NCI-H345 (cell line): Measurements from ENCODE around the gene TPRG1L.

Experiments
- DNase-seq: peaks from one replicate; lab custom pipeline; 2025; lab: John Stamatoyannopoulos, UW

The TPRG1L gene

DNA sequence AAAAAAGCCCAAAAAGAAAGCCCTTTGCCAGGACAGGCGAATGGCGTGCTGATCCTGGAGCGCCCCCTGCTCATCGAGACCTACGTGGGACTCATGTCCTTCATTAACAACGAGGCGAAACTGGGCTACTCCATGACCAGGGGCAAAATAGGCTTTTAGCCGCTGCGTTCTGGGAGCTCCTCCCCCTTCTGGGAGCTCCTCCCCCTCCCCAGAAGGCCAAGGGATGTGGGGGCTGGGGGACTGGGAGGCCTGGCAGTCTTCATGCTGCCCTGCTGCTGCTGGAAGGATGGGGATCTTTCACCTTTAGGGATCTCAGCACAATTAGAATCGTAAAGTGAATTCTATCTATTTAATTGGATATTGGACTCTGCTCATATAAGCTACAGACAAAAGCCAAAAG lies 3.6 kb downstream of the TPRG1L start:
- no peak for DNase-seq

DNA sequence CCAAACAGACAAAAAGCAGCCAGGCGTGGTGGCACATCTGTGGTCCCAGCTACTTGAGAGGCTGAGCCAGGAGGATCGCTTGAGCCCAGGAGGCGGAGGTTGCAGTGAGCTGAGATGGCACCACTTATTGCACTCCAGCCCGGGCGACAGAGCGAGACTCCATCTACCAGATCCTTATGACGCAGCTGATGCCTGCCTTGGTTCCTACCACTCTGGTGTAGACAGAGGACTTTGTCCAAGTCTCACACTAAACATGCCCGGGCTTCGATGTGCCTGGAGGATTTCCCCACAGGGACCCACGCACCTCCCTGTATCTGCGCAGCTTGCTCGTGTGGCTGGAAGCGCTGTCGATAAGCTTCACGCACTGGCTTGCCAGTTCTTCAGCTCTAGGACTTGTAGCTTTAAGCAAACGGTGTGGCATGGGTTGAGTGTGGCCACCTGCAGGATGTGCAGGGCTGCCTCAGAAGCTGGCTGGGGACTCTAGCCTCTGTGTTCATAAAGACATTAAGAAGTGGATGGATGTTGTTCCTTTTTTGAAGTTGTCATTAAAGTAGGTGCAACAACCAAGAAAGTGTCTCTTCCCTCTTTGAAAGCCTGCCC lies 4.8 kb downstream of the TPRG1L start:
- no peak for DNase-seq

GRCh38 chr1:3630161-3630611 lies 5.4 kb downstream of the TPRG1L start:
- no peak for DNase-seq

- no peak for DNase-seq
Measured at GRCh38 chr1:3630914-3631313, 6.1 kb downstream of the TPRG1L start.

GRCh38 chr1:3631320-3632260 lies 6.8 kb downstream of the TPRG1L start:
- no peak for DNase-seq

GRCh38 chr1:3632298-3632697 lies 7.5 kb downstream of the TPRG1L start:
- DNase-seq = no peak

DNA sequence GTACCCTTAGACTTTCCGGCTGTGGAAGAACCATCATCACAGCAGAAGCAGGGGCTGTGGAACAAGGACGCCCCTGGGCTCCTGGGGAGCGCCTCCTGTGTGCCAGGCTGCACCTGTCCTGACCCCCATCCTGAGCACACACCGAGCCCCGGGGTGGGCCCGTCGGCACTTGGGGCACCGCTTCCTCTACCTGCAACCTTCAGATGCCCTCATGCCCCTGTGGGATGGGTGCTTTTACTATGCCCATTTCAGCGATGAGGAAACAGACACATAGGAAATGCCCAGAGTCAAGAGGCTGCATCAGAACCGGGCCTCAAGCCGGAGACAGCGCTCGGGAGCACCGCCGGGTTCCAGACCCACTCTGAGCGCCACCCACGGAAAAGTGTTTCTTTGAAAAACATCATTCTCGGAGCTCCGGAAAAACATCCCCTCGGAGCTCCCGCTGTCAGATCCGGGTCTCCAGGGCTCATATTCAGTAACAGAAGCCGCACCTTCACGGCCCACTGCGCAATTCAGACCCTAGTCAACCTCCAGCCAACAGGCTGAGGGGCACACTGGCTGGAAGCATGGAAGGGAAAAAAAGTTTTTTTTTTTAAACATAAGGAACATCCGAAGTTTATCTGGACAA lies 8.0 kb downstream of the TPRG1L start:
- DNase-seq = no peak

DNA sequence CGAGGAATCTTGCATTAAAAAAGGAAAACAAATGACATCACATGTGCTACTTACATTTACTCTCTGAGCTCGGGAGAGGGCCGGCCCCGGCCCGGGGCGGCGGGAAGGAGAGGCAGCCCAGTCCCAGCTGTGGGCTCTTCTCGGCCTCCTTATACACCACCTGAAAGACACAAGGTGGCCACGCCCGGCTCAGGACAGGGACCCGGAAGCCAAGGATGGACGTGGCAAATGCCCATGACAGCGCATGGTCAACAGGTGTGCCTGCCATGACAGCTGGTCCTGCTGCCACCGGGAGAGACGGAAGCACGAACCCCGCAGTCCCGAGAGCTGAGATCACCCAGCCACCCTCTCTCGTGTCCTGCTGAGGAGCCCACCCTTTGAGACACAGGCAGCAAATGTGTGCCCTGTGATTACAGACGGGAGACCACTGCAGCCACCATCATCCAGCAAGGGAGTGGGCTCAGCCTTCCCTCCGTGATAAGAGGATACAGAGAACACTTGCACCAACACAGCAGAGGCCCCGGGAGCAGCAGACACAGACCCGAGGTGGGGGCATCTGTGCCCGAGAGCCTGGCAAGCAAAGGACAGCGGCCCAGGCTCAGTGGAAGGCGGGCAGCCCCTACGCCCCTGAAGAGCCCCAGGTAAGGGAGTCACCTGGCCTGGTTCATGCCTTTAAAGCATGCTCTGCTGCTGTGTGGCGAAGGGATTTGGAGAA lies 8.7 kb downstream of the TPRG1L start:
- DNase-seq = no peak

GRCh38 chr1:3634059-3634800 lies 9.4 kb downstream of the TPRG1L start:
- no peak for DNase-seq

DNA sequence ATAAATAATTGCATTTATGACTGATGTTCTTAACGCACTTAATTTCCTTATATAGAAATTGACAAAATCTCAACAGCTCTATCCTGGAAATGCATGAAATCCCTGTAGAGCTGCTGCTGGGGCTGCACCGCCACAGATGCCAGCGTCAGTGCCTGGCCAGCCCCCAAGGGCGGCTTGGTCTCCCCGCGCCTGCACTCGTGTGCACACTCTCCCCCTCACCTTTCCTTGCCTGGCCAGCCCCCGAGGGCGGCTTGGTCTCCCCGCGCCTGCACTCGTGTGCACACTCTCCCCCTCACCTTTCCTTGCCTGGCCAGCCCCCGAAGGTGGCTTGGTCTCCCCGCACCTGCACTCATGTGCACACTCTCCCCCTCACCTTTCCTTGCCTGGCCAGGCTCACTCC lies 11.3 kb downstream of the TPRG1L start:
- DNase-seq = no peak

DNA sequence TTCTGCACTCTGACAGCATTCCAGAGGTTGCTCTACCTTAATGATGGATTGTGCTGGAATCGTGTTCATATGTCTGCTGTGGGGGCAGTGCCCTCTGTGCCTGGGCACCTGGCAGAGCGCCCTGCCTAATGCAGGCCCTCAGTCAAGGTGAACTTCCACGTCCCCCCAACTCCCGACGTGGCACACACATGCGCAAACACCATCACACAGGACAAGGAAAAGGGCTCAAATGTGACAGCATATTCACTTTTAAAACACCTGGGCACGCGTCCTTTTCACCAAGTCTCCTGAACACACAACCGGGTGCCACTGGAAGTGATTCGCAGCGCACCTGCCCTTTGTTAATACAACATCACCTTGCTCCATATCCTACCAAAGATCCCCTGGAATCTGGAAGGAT lies 11.7 kb downstream of the TPRG1L start:
- no peak for DNase-seq

- no peak for DNase-seq
Measured at GRCh38 chr1:3638027-3638426, 13.2 kb downstream of the TPRG1L start.

- no peak for DNase-seq
Measured at GRCh38 chr1:3638676-3639075, 13.9 kb downstream of the TPRG1L start.

- no peak for DNase-seq
Measured at GRCh38 chr1:3639397-3639911, 14.6 kb downstream of the TPRG1L start.

DNA sequence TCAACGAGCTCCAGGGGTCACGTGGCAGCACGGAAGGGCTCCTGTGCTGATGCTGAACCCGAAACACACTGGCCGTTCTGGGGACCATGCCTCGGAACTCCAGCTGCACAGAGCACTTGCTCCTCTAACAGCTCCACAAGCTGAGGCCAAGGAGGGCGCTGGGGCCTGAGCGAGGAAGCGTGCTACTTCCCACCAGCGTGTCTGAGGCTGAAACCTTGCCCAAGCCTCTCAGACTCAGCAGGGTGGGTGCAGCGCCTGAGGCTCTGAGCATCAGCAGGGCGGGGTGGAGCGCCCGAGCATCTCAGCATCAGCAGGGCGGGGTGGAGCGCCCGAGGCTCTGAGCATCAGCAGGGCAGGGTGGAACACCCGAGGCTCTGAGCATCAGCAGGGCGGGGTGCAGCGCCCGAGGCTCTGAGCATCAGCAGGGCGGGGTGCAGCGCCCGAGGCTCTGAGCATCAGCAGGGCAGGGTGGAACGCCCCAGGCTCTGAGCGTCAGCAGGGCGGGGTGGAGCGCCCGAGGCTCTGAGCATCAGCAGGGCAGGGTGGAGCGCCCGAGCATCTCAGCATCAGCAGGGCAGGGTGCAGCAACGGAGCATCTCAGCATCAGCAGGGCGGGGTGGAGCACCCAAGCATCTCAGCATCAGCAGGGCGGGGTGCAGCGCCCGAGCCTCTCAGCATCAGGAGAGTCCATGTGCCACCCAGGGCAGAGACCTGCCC lies 15.5 kb downstream of the TPRG1L start:
- no peak for DNase-seq

- no peak for DNase-seq
Measured at GRCh38 chr1:3641046-3641760, 16.4 kb downstream of the TPRG1L start.

GRCh38 chr1:3641816-3642215 lies 17.0 kb downstream of the TPRG1L start:
- DNase-seq = no peak

- no peak for DNase-seq
Measured at GRCh38 chr1:3642919-3643675, 18.3 kb downstream of the TPRG1L start.

DNA sequence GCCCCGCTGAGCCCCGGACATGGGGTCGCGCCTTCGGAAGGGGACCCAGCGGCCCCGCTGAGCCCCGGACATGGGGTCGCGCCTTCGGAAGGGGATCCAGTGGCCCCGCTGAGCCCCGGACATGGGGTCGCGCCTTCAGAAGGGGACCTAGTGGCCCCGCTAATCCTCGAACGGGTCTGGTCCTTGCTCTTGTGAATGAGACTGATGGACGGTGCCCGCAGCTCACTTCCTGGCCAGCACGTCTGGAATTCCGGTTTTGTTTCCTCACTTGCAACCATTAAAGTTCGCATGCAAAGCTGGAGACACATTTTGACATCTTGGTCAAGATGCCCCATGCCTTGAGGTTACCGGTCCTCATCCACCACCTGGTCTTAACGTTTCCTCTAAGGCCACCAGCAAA lies 19.5 kb downstream of the TPRG1L start:
- DNase-seq = no peak
